ENCODE measurements around the gene GJE1. TPM values are rescaled to one million over a fixed set of nuclear protein-coding genes. Genes with fewer than 3 reads are reported as not detected.

GJE1 gene
- total RNA-seq, 1 donor from 2014 or later = not detected

DNA sequence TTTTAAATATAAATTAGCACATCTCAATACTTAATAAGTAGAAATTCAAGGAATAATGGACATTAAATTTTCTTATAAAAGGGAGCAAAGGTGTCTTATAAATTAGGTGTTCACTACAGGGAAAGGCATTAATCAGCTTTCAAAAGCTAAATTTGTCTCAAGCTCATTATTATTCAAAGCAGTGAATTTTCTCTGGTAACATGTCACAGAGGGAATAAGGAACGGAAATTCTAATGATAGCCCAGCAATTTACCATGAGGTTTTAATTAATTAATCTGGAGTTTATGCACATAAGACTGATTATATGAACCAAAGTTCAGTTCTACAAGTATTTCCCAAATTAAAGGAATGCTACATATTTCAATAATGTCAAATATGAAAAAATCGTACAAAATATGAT lies 15.4 kb upstream of the GJE1 start:
- Mint-ChIP-seq H3K4me3 (ENCODE audit: low read depth) (no peak overlapping the region), H3K27me3 (no peaks in the 10 kb centered on the region), H3K4me1 (ENCODE audit: low read depth) (no peaks in the 10 kb centered on the region), H3K27ac (no peak overlapping the region), H3K36me3 (ENCODE audit: insufficient read depth) (no peaks in the 10 kb centered on the region), H3K9me3 (ENCODE audit: low read depth) (no peaks in the 10 kb centered on the region)
- DNase-seq (ENCODE audit: low spot score, unreplicated experiment) = no peak
- TF ChIP-seq, protein P1, sequence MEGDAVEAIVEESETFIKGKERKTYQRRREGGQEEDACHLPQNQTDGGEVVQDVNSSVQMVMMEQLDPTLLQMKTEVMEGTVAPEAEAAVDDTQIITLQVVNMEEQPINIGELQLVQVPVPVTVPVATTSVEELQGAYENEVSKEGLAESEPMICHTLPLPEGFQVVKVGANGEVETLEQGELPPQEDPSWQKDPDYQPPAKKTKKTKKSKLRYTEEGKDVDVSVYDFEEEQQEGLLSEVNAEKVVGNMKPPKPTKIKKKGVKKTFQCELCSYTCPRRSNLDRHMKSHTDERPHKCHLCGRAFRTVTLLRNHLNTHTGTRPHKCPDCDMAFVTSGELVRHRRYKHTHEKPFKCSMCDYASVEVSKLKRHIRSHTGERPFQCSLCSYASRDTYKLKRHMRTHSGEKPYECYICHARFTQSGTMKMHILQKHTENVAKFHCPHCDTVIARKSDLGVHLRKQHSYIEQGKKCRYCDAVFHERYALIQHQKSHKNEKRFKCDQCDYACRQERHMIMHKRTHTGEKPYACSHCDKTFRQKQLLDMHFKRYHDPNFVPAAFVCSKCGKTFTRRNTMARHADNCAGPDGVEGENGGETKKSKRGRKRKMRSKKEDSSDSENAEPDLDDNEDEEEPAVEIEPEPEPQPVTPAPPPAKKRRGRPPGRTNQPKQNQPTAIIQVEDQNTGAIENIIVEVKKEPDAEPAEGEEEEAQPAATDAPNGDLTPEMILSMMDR (IDR thresholded peaks at IDR 0.05; ENCODE audit: unreplicated experiment) = no peak

- TF ChIP-seq, protein P1 (IDR thresholded peaks at IDR 0.05; ENCODE audit: unreplicated experiment) = no peak
- Mint-ChIP-seq H3K4me3 (ENCODE audit: low read depth) (no peak overlapping the region), H3K27ac (no peak overlapping the region), H3K27me3 (peaks cover 4% of the 10 kb centered on the region), H3K4me1 (ENCODE audit: low read depth) (no peaks in the 10 kb centered on the region), H3K9me3 (ENCODE audit: low read depth) (no peaks in the 10 kb centered on the region), H3K36me3 (ENCODE audit: insufficient read depth) (no peaks in the 10 kb centered on the region)
- DNase-seq (ENCODE audit: low spot score, unreplicated experiment) = no peak
These were observed 14.4 kb upstream of the GJE1 start for GRCh38 chr6:142118328-142118727.

DNA sequence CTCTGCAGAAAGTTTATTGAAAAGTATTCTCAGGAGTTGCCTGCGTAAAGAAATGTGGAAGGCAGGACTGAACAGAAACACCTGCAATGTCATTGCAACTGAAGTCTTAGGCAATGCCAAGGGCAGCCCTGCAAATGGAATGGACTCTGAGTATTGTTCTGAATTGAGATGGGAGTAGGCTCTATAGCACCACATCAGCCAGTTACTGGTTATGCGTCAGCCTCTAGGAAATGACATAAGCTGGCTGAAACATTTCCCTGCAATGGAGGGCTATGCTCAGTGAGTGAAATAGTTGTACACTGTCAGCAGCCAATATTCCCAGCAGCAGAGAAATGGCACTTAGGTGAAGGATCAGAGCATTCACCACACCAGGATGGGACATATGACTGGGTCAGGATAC lies 13.8 kb upstream of the GJE1 start:
- H3K36me3 Mint-ChIP-seq (ENCODE audit: insufficient read depth) = no peaks in the 10 kb centered on the region
- DNase-seq (ENCODE audit: low spot score, unreplicated experiment) = no peak
- no peak overlapping the region for H3K27ac Mint-ChIP-seq
- peaks cover 4% of the 10 kb centered on the region for H3K27me3 Mint-ChIP-seq
- H3K9me3 Mint-ChIP-seq (ENCODE audit: low read depth) = no peaks in the 10 kb centered on the region
- H3K4me1 Mint-ChIP-seq (ENCODE audit: low read depth) = no peaks in the 10 kb centered on the region
- no peak overlapping the region for H3K4me3 Mint-ChIP-seq (ENCODE audit: low read depth)
- TF ChIP-seq, protein P1 (IDR thresholded peaks at IDR 0.05; ENCODE audit: unreplicated experiment) = no peak

- TF ChIP-seq, protein P1 (IDR thresholded peaks at IDR 0.05; ENCODE audit: unreplicated experiment) = no peak
- H3K27me3 Mint-ChIP-seq = peaks cover 4% of the 10 kb centered on the region
- no peaks in the 10 kb centered on the region for H3K9me3 Mint-ChIP-seq (ENCODE audit: low read depth)
- no peaks in the 10 kb centered on the region for H3K36me3 Mint-ChIP-seq (ENCODE audit: insufficient read depth)
- H3K4me1 Mint-ChIP-seq (ENCODE audit: low read depth) = no peaks in the 10 kb centered on the region
- DNase-seq (ENCODE audit: low spot score, unreplicated experiment) = no peak
- H3K27ac Mint-ChIP-seq = no peak overlapping the region
- H3K4me3 Mint-ChIP-seq (ENCODE audit: low read depth) = no peak overlapping the region
These were observed 11.4 kb upstream of the GJE1 start for GRCh38 chr6:142121342-142121741.

DNA sequence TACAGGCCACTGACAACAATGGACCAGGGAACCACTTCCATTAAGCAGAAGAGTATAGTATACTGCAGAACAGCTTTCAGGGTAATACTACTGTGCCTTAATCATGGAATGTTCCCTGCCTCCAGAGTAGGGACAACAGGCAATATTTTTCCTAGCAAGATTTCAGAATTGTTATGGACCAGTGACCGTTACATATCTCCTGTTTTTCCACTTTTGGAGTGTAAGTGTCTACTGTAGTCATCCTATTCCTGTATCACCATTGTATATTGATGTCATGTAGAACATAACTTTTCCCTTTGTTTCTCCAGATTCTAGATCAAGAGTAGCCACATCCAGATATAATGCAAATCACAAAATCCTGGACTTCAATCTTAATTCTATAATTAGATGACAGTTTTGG lies 1.9 kb upstream of the GJE1 start:
- Mint-ChIP-seq H3K4me1 (ENCODE audit: low read depth) (no peaks in the 10 kb centered on the region), H3K27ac (no peak overlapping the region), H3K27me3 (no peaks in the 10 kb centered on the region), H3K4me3 (ENCODE audit: low read depth) (no peak overlapping the region), H3K36me3 (ENCODE audit: insufficient read depth) (no peaks in the 10 kb centered on the region), H3K9me3 (ENCODE audit: low read depth) (no peaks in the 10 kb centered on the region)
- TF ChIP-seq, protein P1 (IDR thresholded peaks at IDR 0.05; ENCODE audit: unreplicated experiment) = no peak
- DNase-seq (ENCODE audit: low spot score, unreplicated experiment) = no peak

All from progenitor cell of endocrine pancreas (in vitro differentiated cells).